GM18511 (cell line): ENCODE measurements around the gene SFMBT1.

Experiments
- ATAC-seq: cut with Tn5 transposase; IDR thresholded peaks from one replicate; pipeline ENCODE4 v1.9.1; 2021; ENCODE audit warnings: mild to moderate bottlenecking, moderate library complexity; ENCODE audit not compliant: unreplicated experiment

Gene SFMBT1

GRCh38 chr3:52925405-52926313, 120.2 kb downstream of the SFMBT1 start:
- ATAC-seq: no peak

- no peak for ATAC-seq
Observed at GRCh38 chr3:52923963-52924362, 121.9 kb downstream of the SFMBT1 start.

DNA sequence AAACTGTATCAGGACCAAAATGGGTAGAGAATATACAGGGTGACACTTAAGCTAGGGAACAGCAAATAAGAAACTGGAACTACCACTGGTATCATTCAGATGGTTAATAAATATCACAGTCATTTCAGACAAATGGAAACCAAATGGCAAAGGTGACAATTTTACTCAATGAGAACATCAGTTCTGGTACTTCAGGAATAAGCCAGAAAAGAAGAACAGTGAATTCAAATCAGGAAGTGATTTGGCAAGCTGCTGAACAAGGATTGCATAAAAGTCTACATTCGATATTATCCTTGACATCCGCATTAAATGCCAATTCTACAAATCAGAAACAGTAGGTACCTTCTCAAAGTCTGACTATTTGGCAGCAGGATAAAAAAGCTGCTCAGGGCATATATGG, 125.0 kb downstream of the SFMBT1 start:
- no peak for ATAC-seq

- ATAC-seq: no peak
Observed at GRCh38 chr3:52917044-52917443, 128.8 kb downstream of the SFMBT1 start.

GRCh38 chr3:52915294-52915693, 130.6 kb downstream of the SFMBT1 start:
- ATAC-seq: no peak

DNA sequence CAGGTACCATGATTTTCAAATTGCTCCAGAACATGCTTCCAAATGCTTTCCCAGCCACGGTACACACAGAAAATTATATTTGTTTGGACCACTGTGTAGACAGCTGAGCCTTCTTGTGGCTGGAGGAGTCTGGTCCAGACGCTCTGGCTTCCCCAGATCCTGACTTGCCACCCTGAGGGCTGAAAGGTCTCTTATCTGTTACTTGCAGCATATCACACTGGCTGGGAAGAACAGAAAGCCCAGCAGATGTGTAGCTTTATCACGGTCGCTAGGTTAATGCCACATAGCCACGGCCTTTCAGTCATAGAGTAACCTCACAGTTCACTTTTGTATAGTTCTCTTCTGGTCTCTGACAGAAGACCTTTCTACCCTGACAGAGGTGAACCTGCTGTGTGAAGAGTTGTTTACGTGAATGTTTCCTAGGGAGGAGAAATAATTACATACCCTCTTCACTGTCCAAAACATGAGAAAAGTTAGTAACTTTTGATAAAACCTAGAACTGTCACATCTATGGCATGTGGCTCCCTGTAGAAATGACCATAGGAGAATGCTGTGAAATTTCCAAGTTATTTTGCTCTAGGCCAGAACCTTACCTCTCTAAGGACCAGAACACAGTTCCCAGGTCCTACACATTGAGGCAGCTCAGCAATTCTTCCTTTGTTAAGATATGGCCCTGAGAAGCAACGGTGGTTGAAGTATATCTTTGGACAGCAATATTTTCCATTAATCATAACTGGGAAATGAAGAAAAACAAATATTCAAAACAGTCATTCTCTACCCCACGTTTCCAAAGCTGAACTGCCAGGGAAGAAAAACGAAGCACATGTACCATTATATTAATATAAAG, 132.8 kb downstream of the SFMBT1 start:
- ATAC-seq: no peak

DNA sequence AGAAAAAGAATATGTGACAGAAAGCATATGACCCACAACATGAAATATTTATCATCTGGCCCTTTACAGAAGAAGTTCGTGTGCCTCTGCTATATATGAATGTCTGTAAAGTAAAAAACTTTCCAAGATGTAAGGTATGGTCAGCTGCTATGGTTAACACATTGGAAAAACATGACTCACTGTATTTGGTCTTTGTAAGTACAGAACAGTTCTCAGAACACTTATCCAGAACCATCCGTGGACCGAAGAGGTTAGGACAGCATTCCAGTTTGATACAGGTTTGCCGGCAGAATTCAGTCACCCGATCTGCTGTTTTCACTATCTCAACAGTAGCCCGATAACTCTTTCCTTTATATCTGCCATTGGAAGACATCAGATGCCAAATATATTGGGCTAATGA, 135.1 kb downstream of the SFMBT1 start:
- no peak for ATAC-seq

DNA sequence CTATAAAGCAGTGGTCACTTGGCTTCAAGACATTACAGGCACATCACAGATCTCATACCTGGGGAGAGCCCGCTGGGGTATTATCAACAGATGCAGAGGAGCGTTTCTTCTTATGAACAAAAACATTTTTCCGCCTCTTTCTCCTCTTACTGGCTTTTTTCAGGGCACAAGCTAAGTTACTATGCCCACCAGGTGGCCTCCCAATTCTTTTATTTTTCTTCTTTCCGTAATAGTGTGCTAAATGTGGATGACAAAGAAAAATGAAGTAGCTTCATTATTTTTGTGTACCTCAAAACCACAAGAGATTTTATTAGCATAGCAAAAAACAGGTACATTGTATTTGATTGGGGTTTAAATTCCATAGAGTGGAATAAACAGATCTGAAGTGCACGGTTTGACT, 138.4 kb downstream of the SFMBT1 start:
- no peak for ATAC-seq

DNA sequence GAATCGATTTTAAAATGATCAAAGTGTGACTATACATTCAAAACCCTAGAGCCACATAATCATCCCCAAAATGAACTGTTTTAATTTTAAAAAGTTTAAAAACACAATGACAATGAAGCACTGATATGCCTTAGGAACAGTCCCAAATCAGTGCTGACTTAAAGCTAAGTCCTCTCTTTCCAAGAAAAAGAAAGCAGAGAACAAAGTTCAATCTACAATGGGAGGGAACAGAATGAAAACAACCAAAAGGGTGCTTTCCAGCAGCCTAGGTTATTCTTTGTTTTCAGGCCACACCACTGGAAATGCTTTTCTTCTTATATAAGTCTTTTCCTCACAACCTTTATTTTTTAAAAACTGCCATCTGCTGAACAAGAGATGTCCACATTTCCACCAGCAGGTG, 141.3 kb downstream of the SFMBT1 start:
- no peak for ATAC-seq

DNA sequence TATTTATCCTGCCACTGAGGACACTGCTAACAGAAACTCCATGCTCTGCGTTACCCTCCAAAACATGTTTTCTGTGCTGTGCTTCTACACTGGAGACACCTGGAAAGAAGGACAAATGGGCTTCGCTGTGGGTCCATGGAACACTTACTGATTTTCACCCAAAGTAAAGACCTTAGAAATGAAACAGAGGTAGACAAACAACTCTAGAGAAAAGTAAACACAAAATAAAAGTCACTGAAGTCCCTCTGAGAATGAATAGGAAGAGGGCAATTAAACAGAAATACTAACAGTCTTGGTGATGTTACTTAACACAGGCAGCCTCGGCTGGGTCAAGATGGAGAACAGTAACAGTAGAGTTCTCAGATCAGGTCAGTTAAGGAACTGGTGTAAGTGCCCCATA, 141.9 kb downstream of the SFMBT1 start:
- ATAC-seq: no peak

- peak; percentile 92 for ATAC-seq
Observed at GRCh38 chr3:52897130-52898122, 148.4 kb downstream of the SFMBT1 start, which contains the start of gene STIMATE. STIMATE (minus strand) TSS chr3:52897548; CDS start chr3:52897450, 98 bp downstream.

DNA sequence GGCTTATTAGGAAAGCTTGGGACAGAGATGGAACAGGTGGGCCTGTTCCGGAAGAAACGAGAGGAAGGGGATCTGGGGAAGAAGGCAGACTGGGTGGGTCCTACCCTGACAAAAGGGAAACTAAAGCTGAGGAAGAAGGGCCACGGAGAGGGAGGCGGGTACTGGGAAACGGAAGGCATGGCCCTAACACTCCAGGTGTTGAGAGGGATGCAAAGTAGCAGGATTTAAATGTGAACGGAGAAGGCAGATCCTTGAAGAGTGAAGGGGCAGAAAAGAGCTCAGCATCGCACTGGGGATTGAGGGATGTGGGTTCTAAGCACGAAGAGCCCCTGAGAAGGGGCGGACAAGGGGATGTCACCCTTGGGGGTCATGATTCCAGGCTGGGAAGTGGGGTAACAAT, 149.3 kb downstream of the SFMBT1 start:
- no peak for ATAC-seq

DNA sequence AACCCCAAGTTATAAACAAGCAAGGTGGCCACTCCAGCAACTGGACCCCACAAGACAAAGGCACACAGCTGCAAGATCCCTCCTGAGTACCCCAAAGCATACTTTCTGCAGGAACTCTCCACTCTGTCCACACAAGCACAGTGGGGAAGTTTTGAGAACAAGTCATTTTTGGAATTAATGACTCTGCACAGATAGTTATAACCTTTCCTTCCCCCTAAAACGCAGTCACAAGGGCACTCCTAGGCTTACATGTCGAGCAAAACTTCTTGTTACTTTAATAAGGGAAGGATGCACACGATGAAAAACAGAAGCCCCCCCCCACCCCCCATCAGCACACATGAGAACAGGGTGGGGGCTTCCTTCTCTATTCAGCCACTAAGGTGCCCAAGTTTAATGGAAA, 149.7 kb downstream of the SFMBT1 start:
- no peak for ATAC-seq

DNA sequence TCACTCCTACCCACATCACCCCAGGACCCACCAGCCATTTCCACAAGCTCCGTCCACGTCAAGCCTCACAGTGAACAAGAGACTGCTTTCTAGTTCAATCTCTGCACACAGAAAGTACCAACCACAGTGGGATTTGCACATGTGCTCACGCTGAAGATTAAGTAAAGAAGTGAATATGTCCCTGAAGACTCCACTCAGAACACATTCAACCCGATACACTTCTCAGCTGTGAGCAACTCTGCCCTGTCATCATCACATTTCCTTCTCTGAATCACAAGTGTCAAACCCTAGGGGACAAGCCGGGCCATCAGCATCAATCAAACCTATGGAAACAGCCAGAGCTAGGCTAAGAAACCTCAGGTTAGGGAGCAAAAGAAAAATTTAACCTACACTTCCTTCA, 150.5 kb downstream of the SFMBT1 start:
- ATAC-seq: no peak

- no peak for ATAC-seq
Observed at GRCh38 chr3:52894756-52895155, 151.1 kb downstream of the SFMBT1 start.

DNA sequence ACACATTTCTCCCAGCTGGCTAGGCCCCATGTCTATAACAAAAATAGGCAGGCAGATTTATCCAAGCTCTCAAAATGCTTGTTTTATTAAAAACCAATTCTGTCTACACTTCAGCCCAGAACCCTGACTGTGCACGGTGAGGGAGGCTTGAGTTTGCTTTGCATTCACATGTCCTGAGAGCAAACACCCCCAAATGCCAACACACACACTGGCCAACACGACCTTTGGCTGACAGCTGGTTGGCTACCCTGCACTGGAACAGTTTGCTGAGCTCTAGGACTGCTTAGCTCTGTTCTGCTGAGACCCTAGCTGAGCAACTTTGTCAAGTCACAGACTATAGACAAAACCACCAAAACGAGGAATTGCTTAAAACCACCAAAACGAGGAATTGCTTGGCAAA, 152.2 kb downstream of the SFMBT1 start:
- no peak for ATAC-seq

DNA sequence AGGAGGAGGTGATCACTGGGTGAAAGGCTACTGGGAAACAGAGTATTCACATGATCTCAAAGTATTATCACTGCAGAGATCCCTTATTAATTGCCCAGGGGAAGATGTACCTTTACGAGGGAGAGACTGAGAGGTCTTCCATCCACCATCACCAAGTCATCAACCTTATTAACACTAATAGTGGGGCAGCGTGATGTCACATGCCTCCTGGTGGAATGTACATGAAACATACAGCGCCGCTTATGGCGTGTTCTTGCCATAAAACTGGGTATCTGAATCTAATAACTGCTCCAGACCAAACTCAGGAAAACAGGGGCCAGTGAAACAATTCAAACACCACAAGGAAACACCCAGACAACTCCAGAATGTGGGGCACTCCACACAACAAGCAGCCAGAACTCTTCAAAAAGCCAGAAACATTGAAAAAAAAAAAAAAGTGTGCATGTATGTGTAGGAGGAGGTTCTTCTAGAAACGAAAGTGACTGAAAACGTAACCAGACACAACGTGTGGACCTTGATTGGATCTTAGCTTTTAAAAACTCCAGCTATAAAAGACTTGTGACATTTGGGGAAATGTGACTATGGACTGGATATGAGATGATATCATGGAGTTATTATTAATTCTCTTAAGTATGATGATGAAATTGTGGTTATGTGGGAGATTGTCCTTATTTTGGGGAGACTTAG, 153.1 kb downstream of the SFMBT1 start:
- no peak for ATAC-seq

DNA sequence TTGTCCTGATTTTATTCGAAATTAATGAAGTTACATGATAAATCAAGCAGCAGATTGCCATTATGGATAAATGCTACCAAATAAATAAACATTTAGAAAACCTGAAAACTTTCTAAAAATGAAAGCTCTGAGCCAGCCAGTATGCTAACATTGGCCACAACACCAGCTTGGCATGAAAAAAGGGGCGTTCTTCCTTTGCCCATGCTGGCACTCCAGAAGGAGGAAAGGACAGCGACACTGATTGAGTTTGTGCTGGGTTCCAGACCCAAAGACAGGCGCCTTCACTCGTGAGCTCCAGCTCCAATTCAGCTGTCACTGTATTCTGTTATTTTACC, 153.6 kb downstream of the SFMBT1 start:
- ATAC-seq: no peak

DNA sequence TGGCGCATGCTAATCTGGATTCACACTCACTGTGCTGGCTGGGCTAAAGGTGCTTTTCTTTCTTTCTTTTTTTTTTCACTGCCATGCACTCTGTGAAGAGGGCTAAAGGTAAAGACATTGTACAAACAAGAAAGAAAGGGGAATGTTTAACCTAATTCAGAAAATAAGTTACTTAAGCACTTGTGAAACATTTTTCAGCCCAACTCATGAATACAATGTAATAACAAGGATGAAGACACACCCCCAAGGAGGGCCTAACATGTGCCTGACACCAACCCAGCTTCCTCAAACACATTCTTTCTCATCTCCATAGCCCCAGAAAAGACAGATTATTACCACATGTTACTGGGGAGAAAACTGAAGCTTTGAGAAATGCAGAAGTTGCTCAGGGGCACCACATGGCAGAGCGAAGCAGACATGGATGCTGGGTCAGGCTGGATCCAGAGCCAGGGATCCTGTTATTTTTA, 154.2 kb downstream of the SFMBT1 start:
- peak; percentile 39 for ATAC-seq

- no peak for ATAC-seq
Observed at GRCh38 chr3:52891164-52891563, 154.7 kb downstream of the SFMBT1 start.
